ENCODE measurements around the gene MZT1. TPM values are rescaled to one million over a fixed set of nuclear protein-coding genes. Genes with fewer than 3 reads are reported as not detected.

Gene MZT1
- total RNA-seq, 1 donor = 8.3 TPM

DNA sequence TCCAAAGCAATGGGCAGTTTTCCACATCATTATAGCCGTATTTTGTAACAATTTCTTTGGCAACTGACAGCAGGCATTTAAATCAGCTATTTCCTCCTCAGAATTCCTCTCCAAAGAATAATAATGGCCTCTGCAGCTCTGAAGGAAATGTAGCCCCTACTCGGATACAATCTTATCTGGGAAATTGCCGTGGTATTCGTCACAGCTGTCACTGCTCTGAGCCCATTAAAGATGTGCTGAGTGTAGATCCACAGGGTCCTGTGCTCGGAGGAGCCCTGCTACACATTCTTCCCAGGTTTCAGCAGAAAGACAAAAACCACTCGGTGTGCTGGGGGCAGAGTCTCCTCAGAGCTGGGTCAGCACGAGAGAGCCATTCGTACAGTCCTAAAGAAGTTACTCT lies 33.1 kb downstream of the MZT1 start:
- no peak overlapping the region for H3K4me2 ChIP-seq (ENCODE audit: insufficient read depth, low read length)
- no peak overlapping the region for H3K27ac ChIP-seq (ENCODE audit: low read depth, low read length)
- H3K79me2 ChIP-seq (ENCODE audit: insufficient read depth, low read length) = no peaks in the 10 kb centered on the region
- no peaks in the 10 kb centered on the region for H3K27me3 ChIP-seq (ENCODE audit: insufficient read depth, low read length)
- H2AFZ ChIP-seq (ENCODE audit: low read length) = peak overlapping the region; percentile 40
- no peaks in the 10 kb centered on the region for H3K9me3 ChIP-seq (ENCODE audit: low read depth, low read length)
- H3K4me1 ChIP-seq (ENCODE audit: insufficient read depth, low read length) = no peaks in the 10 kb centered on the region
- H3K4me3 ChIP-seq (ENCODE audit: insufficient read depth, low read length) = no peak overlapping the region
- no peak for DNase-seq (ENCODE audit: insufficient read length, low spot score, missing footprints)
- H4K20me1 ChIP-seq (ENCODE audit: insufficient read depth, low read length) = no peaks in the 10 kb centered on the region
- TF ChIP-seq, protein P1, sequence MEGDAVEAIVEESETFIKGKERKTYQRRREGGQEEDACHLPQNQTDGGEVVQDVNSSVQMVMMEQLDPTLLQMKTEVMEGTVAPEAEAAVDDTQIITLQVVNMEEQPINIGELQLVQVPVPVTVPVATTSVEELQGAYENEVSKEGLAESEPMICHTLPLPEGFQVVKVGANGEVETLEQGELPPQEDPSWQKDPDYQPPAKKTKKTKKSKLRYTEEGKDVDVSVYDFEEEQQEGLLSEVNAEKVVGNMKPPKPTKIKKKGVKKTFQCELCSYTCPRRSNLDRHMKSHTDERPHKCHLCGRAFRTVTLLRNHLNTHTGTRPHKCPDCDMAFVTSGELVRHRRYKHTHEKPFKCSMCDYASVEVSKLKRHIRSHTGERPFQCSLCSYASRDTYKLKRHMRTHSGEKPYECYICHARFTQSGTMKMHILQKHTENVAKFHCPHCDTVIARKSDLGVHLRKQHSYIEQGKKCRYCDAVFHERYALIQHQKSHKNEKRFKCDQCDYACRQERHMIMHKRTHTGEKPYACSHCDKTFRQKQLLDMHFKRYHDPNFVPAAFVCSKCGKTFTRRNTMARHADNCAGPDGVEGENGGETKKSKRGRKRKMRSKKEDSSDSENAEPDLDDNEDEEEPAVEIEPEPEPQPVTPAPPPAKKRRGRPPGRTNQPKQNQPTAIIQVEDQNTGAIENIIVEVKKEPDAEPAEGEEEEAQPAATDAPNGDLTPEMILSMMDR (IDR thresholded peaks at IDR 0.05; ENCODE audit: extremely low read depth, low read depth, low read length) = no peak
- no peaks in the 10 kb centered on the region for H3K36me3 ChIP-seq (ENCODE audit: insufficient read depth, low read length)

DNA sequence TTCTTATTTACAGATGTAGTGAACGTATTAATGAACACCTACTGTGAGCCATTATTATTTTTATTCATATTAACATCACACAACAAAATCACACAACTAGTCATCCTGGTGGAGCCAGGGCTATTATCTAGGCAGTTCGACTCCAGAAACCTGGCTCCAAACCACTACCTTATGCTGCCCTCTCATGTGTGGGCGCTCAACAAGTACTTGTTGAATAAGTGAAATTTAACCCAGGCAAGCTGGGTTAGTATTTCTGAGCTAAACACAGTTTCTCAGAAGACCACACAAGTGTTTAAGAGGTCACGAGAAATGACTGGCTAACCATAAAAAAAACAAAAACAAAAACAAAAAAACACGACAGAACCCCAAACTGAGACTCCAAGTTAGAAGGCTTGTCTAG lies 33.6 kb downstream of the MZT1 start:
- TF ChIP-seq, protein P1 (IDR thresholded peaks at IDR 0.05; ENCODE audit: extremely low read depth, low read depth, low read length) = no peak
- H3K79me2 ChIP-seq (ENCODE audit: insufficient read depth, low read length) = no peaks in the 10 kb centered on the region
- no peaks in the 10 kb centered on the region for H3K9me3 ChIP-seq (ENCODE audit: low read depth, low read length)
- no peak overlapping the region for H3K4me2 ChIP-seq (ENCODE audit: insufficient read depth, low read length)
- H3K36me3 ChIP-seq (ENCODE audit: insufficient read depth, low read length) = no peaks in the 10 kb centered on the region
- H3K27me3 ChIP-seq (ENCODE audit: insufficient read depth, low read length) = no peaks in the 10 kb centered on the region
- no peak for DNase-seq (ENCODE audit: insufficient read length, low spot score, missing footprints)
- no peaks in the 10 kb centered on the region for H3K4me1 ChIP-seq (ENCODE audit: insufficient read depth, low read length)
- no peak overlapping the region for H2AFZ ChIP-seq (ENCODE audit: low read length)
- H4K20me1 ChIP-seq (ENCODE audit: insufficient read depth, low read length) = no peaks in the 10 kb centered on the region
- no peak overlapping the region for H3K27ac ChIP-seq (ENCODE audit: low read depth, low read length)
- H3K4me3 ChIP-seq (ENCODE audit: insufficient read depth, low read length) = no peak overlapping the region

DNA sequence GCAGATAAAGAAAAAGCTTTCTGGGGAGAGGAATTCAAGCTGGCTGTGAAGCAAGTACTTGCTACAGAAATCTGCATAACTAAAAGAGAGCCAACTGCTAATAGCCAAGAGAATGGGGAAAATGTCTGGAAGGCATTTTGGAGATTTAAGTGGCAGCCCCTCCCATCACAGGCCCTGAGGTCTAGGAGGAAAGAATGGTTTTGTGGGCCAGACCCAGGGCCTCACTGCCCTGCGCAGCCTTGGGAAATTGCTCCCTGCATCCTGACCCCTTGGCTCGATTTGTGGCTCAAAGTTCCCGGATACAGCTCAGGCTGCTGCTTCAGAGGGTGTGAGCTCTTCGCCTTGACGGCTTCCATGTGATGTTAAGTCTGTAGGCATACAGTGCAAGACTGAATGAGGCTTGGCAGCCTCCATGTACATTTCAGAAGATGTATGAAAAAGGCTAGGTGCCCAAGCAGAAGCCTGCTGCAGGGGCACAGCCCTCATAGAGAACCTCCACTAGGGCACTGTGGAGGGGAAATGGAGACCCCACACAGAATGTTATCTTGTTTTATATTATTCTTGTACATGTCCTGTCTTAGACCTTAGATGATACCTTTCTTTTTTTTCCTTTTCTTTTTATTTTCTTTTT lies 34.4 kb downstream of the MZT1 start:
- H4K20me1 ChIP-seq (ENCODE audit: insufficient read depth, low read length) = no peaks in the 10 kb centered on the region
- TF ChIP-seq, protein P1 (IDR thresholded peaks at IDR 0.05; ENCODE audit: extremely low read depth, low read depth, low read length) = no peak
- no peak overlapping the region for H3K27ac ChIP-seq (ENCODE audit: low read depth, low read length)

DNA sequence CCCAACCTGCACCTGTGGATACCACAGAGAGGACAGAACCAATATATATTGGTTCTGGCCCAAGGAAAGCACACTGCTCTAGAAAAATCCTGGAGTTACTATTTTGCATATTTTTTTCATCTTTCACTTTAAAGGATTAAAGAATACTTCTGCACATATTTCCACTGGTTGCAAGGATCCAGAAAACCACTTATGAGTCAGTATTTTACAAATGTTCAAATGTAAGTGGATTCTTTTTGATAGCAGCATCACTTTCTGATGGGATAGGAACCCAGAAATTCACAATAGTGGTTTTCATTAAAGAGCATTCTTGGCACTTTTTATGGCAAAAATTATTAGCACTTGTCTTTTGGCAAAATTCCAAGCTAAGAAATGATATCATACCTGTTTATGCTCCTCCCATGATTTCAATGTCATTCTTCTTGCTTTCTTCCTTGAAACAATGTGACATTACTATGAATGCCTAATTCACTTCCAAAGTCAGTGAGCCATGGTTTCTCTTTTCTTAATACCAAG lies 38.2 kb downstream of the MZT1 start:
- DNase-seq (ENCODE audit: insufficient read length, low spot score, missing footprints) = no peak
- H3K79me2 ChIP-seq (ENCODE audit: insufficient read depth, low read length) = no peaks in the 10 kb centered on the region
- TF ChIP-seq, protein P1 (IDR thresholded peaks at IDR 0.05; ENCODE audit: extremely low read depth, low read depth, low read length) = no peak
- H2AFZ ChIP-seq (ENCODE audit: low read length) = no peak overlapping the region
- no peaks in the 10 kb centered on the region for H3K36me3 ChIP-seq (ENCODE audit: insufficient read depth, low read length)
- no peak overlapping the region for H3K27ac ChIP-seq (ENCODE audit: low read depth, low read length)
- H3K4me2 ChIP-seq (ENCODE audit: insufficient read depth, low read length) = no peak overlapping the region
- no peaks in the 10 kb centered on the region for H3K9me3 ChIP-seq (ENCODE audit: low read depth, low read length)
- no peak overlapping the region for H3K4me3 ChIP-seq (ENCODE audit: insufficient read depth, low read length)
- no peaks in the 10 kb centered on the region for H3K27me3 ChIP-seq (ENCODE audit: insufficient read depth, low read length)
- H3K4me1 ChIP-seq (ENCODE audit: insufficient read depth, low read length) = no peaks in the 10 kb centered on the region
- no peaks in the 10 kb centered on the region for H4K20me1 ChIP-seq (ENCODE audit: insufficient read depth, low read length)

More for the DNA sequence above, 34.4 kb downstream of the MZT1 start:
- Histone ChIP-seq H3K36me3 (ENCODE audit: insufficient read depth, low read length) (no peaks in the 10 kb centered on the region), H3K79me2 (ENCODE audit: insufficient read depth, low read length) (no peaks in the 10 kb centered on the region), H2AFZ (ENCODE audit: low read length) (no peak overlapping the region), H3K4me1 (ENCODE audit: insufficient read depth, low read length) (no peaks in the 10 kb centered on the region), H3K27me3 (ENCODE audit: insufficient read depth, low read length) (no peaks in the 10 kb centered on the region), H3K9me3 (ENCODE audit: low read depth, low read length) (no peaks in the 10 kb centered on the region), H3K4me3 (ENCODE audit: insufficient read depth, low read length) (no peak overlapping the region), H3K4me2 (ENCODE audit: insufficient read depth, low read length) (no peak overlapping the region)
- DNase-seq (ENCODE audit: insufficient read length, low spot score, missing footprints) = no peak
